ENCODE measurements around the gene SP2. TPM values are rescaled to one million over a fixed set of nuclear protein-coding genes. Genes with fewer than 3 reads are reported as not detected.

SP2 gene
- total RNA-seq, 2 donors from 2014 or later, result 27.6 to 33.5 TPM

- no peak for ATAC-seq (replicated peaks in 1 of 2)
Measured at GRCh38 chr17:47888293-47888692, 7.7 kb upstream of the SP2 start.

DNA sequence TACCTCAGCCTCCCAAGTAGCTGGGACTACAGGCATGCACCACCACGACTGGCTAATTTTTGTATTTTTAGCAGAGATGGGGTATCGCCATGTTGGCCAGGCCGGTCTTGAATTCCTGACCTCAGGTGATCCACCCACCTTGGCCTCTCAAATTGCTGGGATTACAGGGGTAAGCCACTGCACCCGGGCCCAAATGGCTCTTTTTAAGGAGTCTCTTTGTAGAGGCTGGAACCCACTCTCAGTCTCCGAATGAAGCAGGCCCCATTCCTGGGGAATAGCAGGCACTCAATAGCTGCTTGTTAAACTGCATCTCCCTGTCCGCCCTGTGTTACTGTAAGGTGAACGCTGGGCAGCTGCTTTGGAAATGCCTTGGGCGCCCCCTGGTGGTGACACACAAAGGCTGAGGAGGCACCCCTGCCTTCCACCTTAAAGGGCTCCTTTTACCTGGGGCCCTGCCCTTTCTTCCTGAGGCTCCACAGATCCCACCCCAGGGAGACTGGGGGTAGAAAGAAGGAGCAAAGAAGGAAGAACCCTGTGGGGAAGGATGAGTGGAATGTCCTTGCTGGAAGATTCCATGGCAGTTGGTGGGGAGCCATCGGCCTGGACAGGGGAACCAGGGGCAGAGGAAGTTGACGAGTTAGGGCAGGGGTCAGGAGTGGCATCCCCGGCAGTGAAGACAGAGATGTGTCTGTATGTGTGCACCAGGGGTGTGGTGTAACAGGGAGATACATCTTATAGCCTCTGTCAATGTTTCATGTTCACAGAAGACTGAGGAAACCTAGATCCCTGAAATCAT is 6.1 kb upstream of the SP2 start:
- Mint-ChIP-seq H3K4me1 (ENCODE audit: low read depth) (peaks cover 22% of the 10 kb centered on the region), H3K9me3 (no peaks in the 10 kb centered on the region), H3K27ac (no peak overlapping the region), H3K36me3 (ENCODE audit: insufficient read depth in 2 of 2) (no peaks in the 10 kb centered on the region), H3K4me3 (no peak overlapping the region), H3K27me3 (ENCODE audit: low read depth) (no peaks in the 10 kb centered on the region)
- ATAC-seq (replicated peaks in 1 of 2) (peak; percentile 98), DNase-seq (peak; percentile 90 to 93)

More at GRCh38 chr17:47888293-47888692, 7.7 kb upstream of the SP2 start:
- no peaks in the 10 kb centered on the region for H3K27me3 Mint-ChIP-seq (ENCODE audit: low read depth)
- no peak overlapping the region for H3K4me3 Mint-ChIP-seq
- DNase-seq, result no peak
- H3K9me3 Mint-ChIP-seq, result no peaks in the 10 kb centered on the region
- H3K4me1 Mint-ChIP-seq (ENCODE audit: low read depth), result peaks cover 18% of the 10 kb centered on the region
- H3K27ac Mint-ChIP-seq, result no peak overlapping the region
- H3K36me3 Mint-ChIP-seq (ENCODE audit: insufficient read depth in 2 of 2), result no peaks in the 10 kb centered on the region

- H3K27me3 Mint-ChIP-seq (ENCODE audit: low read depth), result no peaks in the 10 kb centered on the region
- no peaks in the 10 kb centered on the region for H3K9me3 Mint-ChIP-seq
- H3K27ac Mint-ChIP-seq, result no peak overlapping the region
- peaks cover 16% of the 10 kb centered on the region for H3K4me1 Mint-ChIP-seq (ENCODE audit: low read depth)
- DNase-seq, result no peak
- ATAC-seq (replicated peaks in 1 of 2), result no peak
- H3K36me3 Mint-ChIP-seq (ENCODE audit: insufficient read depth in 2 of 2), result peaks cover 2% of the 10 kb centered on the region in 2 donors
- no peak overlapping the region for H3K4me3 Mint-ChIP-seq
Measured at GRCh38 chr17:47891545-47892088, 4.4 kb upstream of the SP2 start.

DNA sequence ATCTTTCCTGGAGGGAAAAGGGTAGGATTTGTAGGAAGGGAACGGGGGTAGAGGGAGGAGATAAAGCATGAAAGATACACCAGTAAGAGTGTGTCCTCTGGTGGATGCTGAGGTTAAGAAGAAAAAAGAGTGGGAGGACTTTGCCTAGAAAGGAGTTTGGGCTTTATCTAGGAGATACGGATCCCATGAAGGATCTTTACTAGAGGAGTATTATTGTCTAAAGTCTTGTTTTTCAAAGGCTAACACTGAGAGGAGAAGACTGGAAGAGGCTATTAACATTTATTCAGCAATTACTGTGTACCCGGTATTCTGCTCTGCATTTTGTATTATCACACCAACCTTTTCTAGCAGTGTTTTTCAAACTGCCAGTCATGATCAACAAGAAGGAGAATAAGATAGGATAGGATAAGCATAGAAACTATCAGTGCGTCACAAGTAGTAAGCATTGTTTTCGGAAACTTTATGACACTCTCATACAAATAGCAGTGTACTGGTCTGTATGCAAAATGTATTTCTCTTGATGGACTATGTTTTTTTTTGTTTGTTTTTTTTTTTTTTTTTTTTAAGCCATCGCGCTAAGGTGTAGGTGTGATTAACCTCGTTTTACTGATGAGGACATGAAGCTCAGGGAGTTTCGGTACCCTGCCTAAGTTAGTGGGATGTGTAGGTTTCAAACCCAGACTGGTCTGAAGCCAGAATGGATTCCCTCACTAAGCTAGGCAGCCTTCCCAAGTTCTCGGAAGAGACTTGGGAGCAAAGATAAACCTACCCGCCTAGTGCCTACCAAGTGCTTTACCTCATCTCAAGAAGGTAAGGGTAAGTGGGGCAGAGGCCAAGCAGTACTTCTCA is 1.3 kb upstream of the SP2 start:
- H3K27ac Mint-ChIP-seq, result peak overlapping the region; percentile 99
- H3K4me3 Mint-ChIP-seq, result peak overlapping the region; percentile 92 to 97
- no peak for DNase-seq
- H3K9me3 Mint-ChIP-seq, result no peaks in the 10 kb centered on the region
- H3K4me1 Mint-ChIP-seq (ENCODE audit: low read depth), result peaks cover 41% of the 10 kb centered on the region
- peaks cover 3% of the 10 kb centered on the region in 2 donors for H3K36me3 Mint-ChIP-seq (ENCODE audit: insufficient read depth in 2 of 2)
- no peak for ATAC-seq (replicated peaks in 1 of 2)
- no peaks in the 10 kb centered on the region for H3K27me3 Mint-ChIP-seq (ENCODE audit: low read depth)

DNA sequence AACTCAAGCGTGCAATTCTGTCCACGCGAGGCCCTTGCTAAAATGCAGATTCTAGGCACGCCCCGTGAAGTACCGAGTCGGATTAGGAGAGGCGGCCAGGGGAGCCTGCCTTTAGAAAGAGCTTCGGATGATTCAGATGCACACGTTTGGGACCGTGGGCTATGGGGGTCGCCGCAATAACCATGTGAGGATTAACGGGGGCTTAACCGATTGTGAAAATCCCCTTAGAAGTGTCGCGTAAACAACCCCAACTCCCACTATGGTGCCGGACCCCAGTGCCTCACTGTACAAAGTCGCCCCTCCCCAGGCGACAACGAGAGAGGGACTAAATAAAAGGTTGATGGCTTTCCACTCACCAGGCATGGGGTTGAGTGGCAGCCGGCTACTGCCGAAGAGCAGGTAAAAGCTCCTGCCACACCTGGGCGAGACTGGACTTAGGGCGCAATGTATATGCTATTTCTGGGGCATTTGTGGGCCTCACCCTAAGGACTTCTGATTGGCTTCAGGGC is 635 bp upstream of the SP2 start:
- Mint-ChIP-seq H3K9me3 (no peaks in the 10 kb centered on the region), H3K4me1 (ENCODE audit: low read depth) (peaks cover 47% of the 10 kb centered on the region), H3K36me3 (ENCODE audit: insufficient read depth in 2 of 2) (peaks cover 3% of the 10 kb centered on the region in 2 donors), H3K27me3 (ENCODE audit: low read depth) (no peaks in the 10 kb centered on the region), H3K27ac (peak overlapping the region; percentile 99), H3K4me3 (peak overlapping the region; percentile 92 to 97)
- DNase-seq (peak; percentile 40 to 45), ATAC-seq (replicated peaks in 1 of 2) (no peak)

GRCh38 chr17:47896672-47897490 is 845 bp downstream of the SP2 start:
- peaks cover 52% of the 10 kb centered on the region for H3K4me1 Mint-ChIP-seq (ENCODE audit: low read depth)
- peak overlapping the region; percentile 97 for H3K4me3 Mint-ChIP-seq
- peaks cover 3% of the 10 kb centered on the region in 2 donors for H3K36me3 Mint-ChIP-seq (ENCODE audit: insufficient read depth in 2 of 2)
- ATAC-seq (replicated peaks in 1 of 2) (no peak), DNase-seq (no peak)
- no peaks in the 10 kb centered on the region for H3K27me3 Mint-ChIP-seq (ENCODE audit: low read depth)
- no peaks in the 10 kb centered on the region for H3K9me3 Mint-ChIP-seq
- peak overlapping the region; percentile 94 for H3K27ac Mint-ChIP-seq

GRCh38 chr17:47897561-47897960 is 1.5 kb downstream of the SP2 start:
- H3K27ac Mint-ChIP-seq, result peak overlapping the region; percentile 94
- ATAC-seq (replicated peaks in 1 of 2) (no peak), DNase-seq (no peak)
- H3K4me1 Mint-ChIP-seq (ENCODE audit: low read depth), result peaks cover 58% of the 10 kb centered on the region
- H3K4me3 Mint-ChIP-seq, result peak overlapping the region; percentile 97
- H3K36me3 Mint-ChIP-seq (ENCODE audit: insufficient read depth in 2 of 2), result peaks cover 3% of the 10 kb centered on the region in 2 donors
- no peaks in the 10 kb centered on the region for H3K27me3 Mint-ChIP-seq (ENCODE audit: low read depth)
- H3K9me3 Mint-ChIP-seq, result no peaks in the 10 kb centered on the region

- H3K4me1 Mint-ChIP-seq (ENCODE audit: low read depth), result peaks cover 58% of the 10 kb centered on the region
- H3K27ac Mint-ChIP-seq, result no peak overlapping the region
- ATAC-seq (replicated peaks in 1 of 2) (no peak), DNase-seq (no peak)
- no peaks in the 10 kb centered on the region for H3K9me3 Mint-ChIP-seq
- H3K4me3 Mint-ChIP-seq, result peak overlapping the region in 1 of 2 donors; percentile 23
- H3K27me3 Mint-ChIP-seq (ENCODE audit: low read depth), result no peaks in the 10 kb centered on the region
- peaks cover 3% of the 10 kb centered on the region in 2 donors for H3K36me3 Mint-ChIP-seq (ENCODE audit: insufficient read depth in 2 of 2)
Measured at GRCh38 chr17:47898241-47898640, 2.2 kb downstream of the SP2 start.

GRCh38 chr17:47899643-47900042 is 3.6 kb downstream of the SP2 start:
- Mint-ChIP-seq H3K27me3 (ENCODE audit: low read depth) (no peaks in the 10 kb centered on the region), H3K36me3 (ENCODE audit: insufficient read depth in 2 of 2) (peaks cover 3% of the 10 kb centered on the region in 2 donors), H3K9me3 (no peaks in the 10 kb centered on the region), H3K4me3 (no peak overlapping the region), H3K4me1 (ENCODE audit: low read depth) (peaks cover 52% of the 10 kb centered on the region), H3K27ac (no peak overlapping the region)
- no peak for DNase-seq
- ATAC-seq (replicated peaks in 1 of 2), result no peak

DNA sequence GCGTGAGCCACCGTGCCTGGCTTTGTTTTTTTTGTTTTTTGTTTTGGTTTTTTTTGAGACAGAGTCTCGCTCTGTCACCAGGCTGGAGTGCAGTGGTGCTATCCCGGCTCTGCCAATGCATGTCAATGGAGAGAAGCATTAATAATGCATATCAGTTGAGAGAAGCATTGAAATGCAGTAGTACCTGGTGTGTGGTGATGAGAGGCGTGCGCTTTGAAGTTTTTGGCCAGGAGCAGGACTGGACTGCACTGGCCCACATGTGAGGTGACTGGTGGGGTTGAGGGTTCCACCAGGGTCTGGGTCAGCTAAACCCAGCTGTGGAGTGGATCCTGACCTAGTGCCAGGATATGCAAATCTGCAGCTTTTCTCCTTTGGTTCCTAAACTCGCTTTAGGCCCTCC is 5.4 kb downstream of the SP2 start:
- H3K9me3 Mint-ChIP-seq, result no peaks in the 10 kb centered on the region
- H3K36me3 Mint-ChIP-seq (ENCODE audit: insufficient read depth in 2 of 2), result peaks cover 1 to 4% of the 10 kb centered on the region in 2 donors
- H3K27me3 Mint-ChIP-seq (ENCODE audit: low read depth), result no peaks in the 10 kb centered on the region
- no peak for DNase-seq
- H3K27ac Mint-ChIP-seq, result no peak overlapping the region
- H3K4me3 Mint-ChIP-seq, result no peak overlapping the region
- ATAC-seq (replicated peaks in 1 of 2), result no peak
- peaks cover 47% of the 10 kb centered on the region for H3K4me1 Mint-ChIP-seq (ENCODE audit: low read depth)

- DNase-seq (no peak), ATAC-seq (replicated peaks in 1 of 2) (no peak)
- Mint-ChIP-seq H3K27me3 (ENCODE audit: low read depth) (no peaks in the 10 kb centered on the region), H3K4me3 (no peak overlapping the region), H3K36me3 (ENCODE audit: insufficient read depth in 2 of 2) (peaks cover 1 to 3% of the 10 kb centered on the region in 2 donors), H3K9me3 (no peaks in the 10 kb centered on the region), H3K27ac (peak overlapping the region; percentile 45), H3K4me1 (ENCODE audit: low read depth) (peaks cover 42% of the 10 kb centered on the region)
Measured at GRCh38 chr17:47902039-47902744, 6.2 kb downstream of the SP2 start.

DNA sequence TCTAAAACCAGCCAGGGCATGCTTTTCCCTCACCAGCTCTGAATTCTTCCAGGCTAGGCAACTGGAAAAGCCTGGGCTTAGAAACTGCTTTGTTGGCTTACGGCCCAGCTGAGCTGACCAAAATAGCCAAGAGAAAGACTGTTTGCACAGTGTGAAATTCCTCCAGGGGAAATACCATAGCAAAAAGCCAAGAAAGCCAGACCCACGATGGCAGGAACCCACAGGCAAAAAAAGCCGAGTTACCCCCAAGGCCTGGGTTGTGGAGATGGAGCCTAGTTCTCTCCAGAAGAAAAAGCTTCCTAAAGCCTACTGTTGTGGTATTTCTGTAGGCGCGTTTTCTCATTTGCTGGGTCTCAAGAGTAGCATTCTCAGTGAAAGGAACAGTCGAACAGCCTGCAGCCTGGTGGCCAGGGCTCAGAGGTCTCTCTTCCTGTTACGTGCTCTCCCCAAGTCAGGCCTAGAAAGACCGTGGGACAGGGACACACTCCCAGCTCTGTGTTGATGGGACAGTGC is 9.2 kb downstream of the SP2 start:
- ATAC-seq (replicated peaks in 1 of 2) (no peak), DNase-seq (no peak)
- Mint-ChIP-seq H3K27me3 (ENCODE audit: low read depth) (no peaks in the 10 kb centered on the region), H3K9me3 (no peaks in the 10 kb centered on the region), H3K27ac (no peak overlapping the region), H3K4me3 (no peak overlapping the region), H3K4me1 (ENCODE audit: low read depth) (peaks cover 17% of the 10 kb centered on the region), H3K36me3 (ENCODE audit: insufficient read depth in 2 of 2) (peaks cover 0 to 2% of the 10 kb centered on the region in 2 donors)

All from activated T-cell treated with anti-CD3 and anti-CD28 coated beads, Interleukin-2, amount 50 U/mL, for 72 hours (primary cell).